Large intestine (tissue), 3 donors: ENCODE data around the gene MEG3. TPM values are rescaled to one million over a fixed set of nuclear protein-coding genes. Genes with fewer than 3 reads are reported as not detected.
"Not testable (repeated sequence)": the region's sequence is repeated elsewhere in the genome, so short reads cannot be mapped to it uniquely, and the experiment has no call there.

Experiments
- DNase-seq, 2 donors: peaks; one replicate each; pipeline versions ENCODE4 v3.0.0 to v3.0.0-alpha.2; 2013
- H3K27ac ChIP-seq: one replicate; pipeline ENCODE4 v1.5.1; 2013; ENCODE audit warnings: low read length
- H3K27me3 ChIP-seq: 2 replicates; pipeline ENCODE4 v1.6.1; 2013; ENCODE audit warnings: low read length; ENCODE audit not compliant: control insufficient read depth, insufficient read depth
- H3K36me3 ChIP-seq: 2 replicates; pipeline ENCODE4 v1.6.1; 2013; ENCODE audit warnings: low read length; ENCODE audit not compliant: control insufficient read depth, insufficient read depth
- H3K4me1 ChIP-seq: one replicate; pipeline ENCODE4 v1.6.1; 2013; ENCODE audit warnings: low read length; ENCODE audit not compliant: control insufficient read depth, insufficient read depth
- H3K4me3 ChIP-seq: one replicate; pipeline ENCODE4 v1.5.1; 2013; ENCODE audit warnings: low read length
- H3K9me3 ChIP-seq: one replicate; pipeline ENCODE4 v1.6.1; 2013; ENCODE audit warnings: mild to moderate bottlenecking, low read depth, low read length, moderate library complexity; ENCODE audit not compliant: control insufficient read depth
- WGBS: methylation state at CpG from one replicate; pipeline ENCODE4 v1.1.5; 2013; ENCODE audit warnings: low lambda C conversion rate; ENCODE audit not compliant: insufficient coverage; 5-methylcytosine and 5-hydroxymethylcytosine counted together
- polyA plus RNA-seq: library from polyadenylated mRNA; unstranded; fragments of 120-200 nt; gene quantifications from one replicate; pipeline ENCODE4 v1.2.1, GENCODE V29; 2013

The MEG3 gene
- polyA plus RNA-seq, 1 donor, result 248 TPM

DNA sequence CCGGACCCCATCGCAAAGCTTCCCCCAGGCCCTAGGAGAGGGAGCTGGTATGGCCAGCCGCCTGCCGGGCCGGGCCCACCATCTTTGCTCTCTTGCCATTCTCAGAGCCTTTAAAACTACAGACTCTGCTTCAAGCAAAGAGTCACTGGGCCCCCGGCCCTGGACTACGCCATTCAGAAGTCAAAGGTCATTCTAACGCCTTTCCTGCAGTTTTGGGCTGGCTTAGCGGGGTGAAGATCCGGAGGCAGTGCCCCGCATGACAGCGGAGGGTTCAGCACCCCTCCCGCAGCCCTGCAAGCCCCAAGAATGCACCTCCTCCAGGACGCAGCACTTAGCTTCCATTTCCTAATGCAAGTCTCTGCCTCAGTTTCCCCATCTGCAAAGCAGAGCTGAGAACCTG is 38.3 kb upstream of the MEG3 start:
- WGBS, result no CpG with 5 or more reads among the region's 14 CpGs
- H3K27ac ChIP-seq, result no peak overlapping the region
- no peaks in the 10 kb centered on the region for H3K9me3 ChIP-seq
- H3K4me1 ChIP-seq, result no peaks in the 10 kb centered on the region
- no peak for DNase-seq
- no peaks in the 10 kb centered on the region for H3K36me3 ChIP-seq
- no peak overlapping the region for H3K4me3 ChIP-seq
- H3K27me3 ChIP-seq, result peaks cover 2% of the 10 kb centered on the region

DNA sequence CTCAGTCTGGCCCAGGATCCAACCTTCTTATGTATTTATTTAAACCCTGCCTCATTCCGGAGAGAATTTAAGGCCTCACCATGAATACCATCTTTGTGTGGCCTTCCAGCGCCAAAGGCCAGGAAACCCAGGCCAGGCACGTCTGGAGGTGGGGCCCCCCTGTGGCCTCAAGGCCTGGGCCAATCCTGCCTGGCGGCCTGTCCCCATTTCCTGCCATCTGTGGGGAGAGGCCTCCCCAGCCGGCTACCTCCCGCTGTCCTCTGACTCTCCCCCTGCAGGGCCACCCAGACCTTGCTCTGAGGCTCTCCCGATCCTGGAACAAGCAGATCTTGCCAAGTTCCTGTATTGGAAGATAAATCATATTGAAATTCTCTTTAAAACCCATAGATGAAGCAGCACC is 37.4 kb upstream of the MEG3 start:
- WGBS, result no CpG with 5 or more reads among the region's 7 CpGs
- Histone ChIP-seq H3K4me1 (no peaks in the 10 kb centered on the region), H3K9me3 (no peaks in the 10 kb centered on the region), H3K27me3 (peaks cover 3% of the 10 kb centered on the region), H3K4me3 (no peak overlapping the region), H3K36me3 (no peaks in the 10 kb centered on the region), H3K27ac (no peak overlapping the region)
- DNase-seq, result no peak

DNA sequence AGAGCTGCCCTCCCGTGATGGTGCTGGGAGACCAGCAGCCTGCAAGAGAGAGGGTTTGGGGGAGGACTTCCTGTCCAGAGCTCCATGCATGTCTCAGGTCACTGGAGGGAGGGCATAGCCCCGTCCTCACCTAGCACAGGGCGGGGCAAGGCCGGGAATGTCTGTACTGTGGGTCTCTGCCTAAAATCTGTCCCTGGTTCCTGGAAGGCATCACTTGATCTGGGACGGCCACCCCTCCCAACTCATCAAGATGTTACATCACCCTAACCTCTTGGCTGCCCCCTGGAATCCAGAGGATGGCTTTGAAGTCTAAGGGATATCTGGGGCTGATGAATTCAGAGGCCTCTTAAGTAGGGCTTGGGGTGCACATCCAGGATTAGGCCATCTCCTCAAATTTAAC is 37.0 kb upstream of the MEG3 start:
- DNase-seq, result no peak
- Histone ChIP-seq H3K9me3 (no peaks in the 10 kb centered on the region), H3K27me3 (peaks cover 3% of the 10 kb centered on the region), H3K27ac (no peak overlapping the region), H3K36me3 (no peaks in the 10 kb centered on the region), H3K4me1 (no peaks in the 10 kb centered on the region), H3K4me3 (no peak overlapping the region)
- no CpG with 5 or more reads among the region's 5 CpGs for WGBS

DNA sequence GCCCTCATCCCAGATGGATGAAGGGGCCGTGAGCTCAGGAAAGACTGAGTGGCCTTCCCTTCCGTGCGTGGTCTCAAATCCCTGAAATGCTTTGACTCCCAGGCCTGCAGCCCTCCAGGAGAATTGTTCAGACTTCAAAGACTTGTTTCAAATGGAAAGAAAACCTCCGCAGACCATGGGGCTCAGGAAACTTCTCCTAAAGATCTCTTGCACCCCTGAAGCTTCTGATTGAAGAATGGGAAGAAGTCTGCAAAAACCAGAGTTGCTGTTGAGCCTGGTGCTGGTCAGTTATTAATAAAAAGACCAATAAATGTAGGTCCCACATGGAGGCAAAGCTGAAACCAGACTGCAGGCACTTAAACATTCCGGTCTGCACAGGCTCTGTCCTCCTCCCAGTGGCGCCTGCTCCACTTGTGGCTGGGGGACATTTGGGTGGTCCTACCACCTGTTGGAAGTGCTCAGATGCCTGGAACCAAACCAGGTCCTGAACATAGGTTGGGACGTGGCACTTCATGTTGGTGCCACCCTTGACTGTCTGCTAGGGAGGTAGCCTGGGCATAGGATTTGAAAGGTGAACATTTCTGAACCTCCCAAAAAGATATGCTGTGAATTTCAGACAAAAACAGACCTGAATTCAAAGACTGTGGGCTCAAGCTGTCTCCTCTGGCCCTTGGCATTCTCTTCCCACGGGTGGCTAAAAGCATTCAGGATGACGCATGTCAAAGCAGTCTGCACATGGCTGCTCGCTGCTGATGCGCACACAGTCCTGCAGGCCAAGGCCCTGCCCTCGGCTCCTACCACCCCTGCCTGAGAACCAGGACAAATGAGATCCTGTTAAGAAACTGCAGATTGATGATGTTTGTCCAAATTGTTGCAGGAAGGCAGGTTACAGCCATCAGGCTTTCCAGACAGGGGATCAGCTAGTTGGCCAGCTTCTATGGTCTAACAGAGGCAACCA is 36.2 kb upstream of the MEG3 start:
- H3K9me3 ChIP-seq, result no peaks in the 10 kb centered on the region
- no peak for DNase-seq
- no peaks in the 10 kb centered on the region for H3K36me3 ChIP-seq
- H3K27me3 ChIP-seq, result peaks cover 3% of the 10 kb centered on the region
- no CpG with 5 or more reads among the region's 12 CpGs for WGBS
- H3K4me1 ChIP-seq, result no peaks in the 10 kb centered on the region
- no peak overlapping the region for H3K27ac ChIP-seq
- H3K4me3 ChIP-seq, result no peak overlapping the region

DNA sequence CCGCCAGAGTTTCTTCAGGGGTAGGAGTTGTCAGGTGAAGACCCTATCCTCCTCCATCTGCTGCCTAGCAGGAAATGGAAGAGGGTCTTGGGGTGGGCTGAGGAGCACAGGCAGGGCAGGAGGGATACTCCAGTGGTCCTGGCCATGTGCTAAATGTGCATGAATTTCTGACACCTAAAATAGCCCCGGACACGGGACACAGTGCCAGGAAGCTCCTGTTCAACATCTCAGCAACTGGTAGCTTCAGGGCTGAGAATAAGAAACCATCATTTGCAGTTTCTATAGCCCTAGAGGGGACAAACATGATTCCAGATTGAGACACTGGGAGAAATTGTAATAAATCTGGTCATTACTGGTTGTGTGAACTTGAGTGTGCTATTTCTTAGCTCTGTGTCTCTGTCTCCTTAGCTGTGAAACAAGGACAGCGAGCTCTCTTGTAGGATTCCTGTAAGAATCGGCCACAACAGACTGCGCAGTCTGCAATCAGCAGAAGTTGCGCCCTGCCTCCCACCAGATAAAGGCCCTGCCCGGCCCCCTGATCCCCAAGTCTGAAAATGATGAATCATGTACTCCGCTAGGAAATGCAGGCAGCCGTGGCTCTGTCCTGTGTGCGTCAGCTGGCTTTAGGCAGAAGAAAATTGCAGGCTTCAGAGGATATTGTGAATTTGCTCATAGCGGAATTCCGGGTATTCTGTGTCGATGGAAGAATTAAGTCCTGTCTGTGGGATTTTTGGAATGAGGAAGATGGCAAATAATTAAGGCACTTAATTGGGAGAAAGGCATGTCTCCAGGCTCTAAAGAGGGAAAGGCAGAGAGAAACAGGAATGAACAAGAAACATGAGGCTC is 35.2 kb upstream of the MEG3 start:
- H3K36me3 ChIP-seq, result no peaks in the 10 kb centered on the region
- H3K9me3 ChIP-seq, result no peaks in the 10 kb centered on the region
- no peak overlapping the region for H3K27ac ChIP-seq
- no peaks in the 10 kb centered on the region for H3K4me1 ChIP-seq
- WGBS, result 100% methylated on average over 2 of the region's 14 CpGs
- H3K27me3 ChIP-seq, result peaks cover 3% of the 10 kb centered on the region
- no peak overlapping the region for H3K4me3 ChIP-seq
- no peak for DNase-seq

DNA sequence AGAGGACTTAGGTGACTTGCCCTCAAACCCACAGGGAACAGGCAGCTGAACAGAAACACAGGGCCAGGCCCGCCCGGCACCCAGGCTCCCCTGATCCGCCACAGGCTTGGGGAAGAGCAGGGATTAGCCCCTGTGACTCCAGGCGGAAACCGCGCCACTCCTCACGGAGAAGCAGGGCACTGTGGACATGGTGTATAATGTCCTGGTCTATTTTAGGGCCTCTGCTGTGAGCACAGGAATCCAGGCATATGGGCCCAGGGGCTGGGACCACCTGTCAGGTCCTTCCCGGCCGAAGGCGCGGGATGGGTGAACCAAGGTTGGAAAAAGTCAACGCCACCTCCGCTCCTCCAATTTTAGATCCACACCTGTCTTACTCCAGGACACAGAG is 34.6 kb upstream of the MEG3 start:
- Histone ChIP-seq H3K9me3 (no peaks in the 10 kb centered on the region), H3K27ac (no peak overlapping the region), H3K27me3 (peaks cover 3% of the 10 kb centered on the region), H3K36me3 (no peaks in the 10 kb centered on the region), H3K4me3 (no peak overlapping the region), H3K4me1 (no peaks in the 10 kb centered on the region)
- no CpG with 5 or more reads among the region's 13 CpGs for WGBS
- no peak for DNase-seq

DNA sequence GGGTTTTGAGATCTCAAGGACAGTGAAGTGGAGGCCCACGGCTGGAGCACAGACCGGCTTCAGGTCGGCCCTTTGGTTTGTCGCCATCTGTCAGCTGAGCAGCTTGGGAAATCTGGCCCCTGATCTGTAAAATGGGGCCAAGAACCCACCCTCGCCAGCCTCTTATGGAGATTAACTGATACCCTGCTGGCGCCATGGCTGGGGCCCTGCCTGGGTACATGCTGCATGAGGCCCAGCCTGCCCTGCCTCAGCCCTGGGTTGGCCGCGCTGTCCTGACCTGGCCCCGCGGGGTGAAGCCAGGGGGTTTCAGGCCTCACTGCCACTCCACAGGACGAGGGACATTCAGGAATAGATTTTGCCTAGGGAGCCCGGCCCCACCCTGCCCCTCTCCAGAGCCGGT is 33.9 kb upstream of the MEG3 start:
- no peak for DNase-seq
- Histone ChIP-seq H3K27ac (no peak overlapping the region), H3K27me3 (peaks cover 3% of the 10 kb centered on the region), H3K4me3 (no peak overlapping the region), H3K36me3 (no peaks in the 10 kb centered on the region), H3K9me3 (no peaks in the 10 kb centered on the region), H3K4me1 (no peaks in the 10 kb centered on the region)
- WGBS, result no CpG with 5 or more reads among the region's 13 CpGs

DNA sequence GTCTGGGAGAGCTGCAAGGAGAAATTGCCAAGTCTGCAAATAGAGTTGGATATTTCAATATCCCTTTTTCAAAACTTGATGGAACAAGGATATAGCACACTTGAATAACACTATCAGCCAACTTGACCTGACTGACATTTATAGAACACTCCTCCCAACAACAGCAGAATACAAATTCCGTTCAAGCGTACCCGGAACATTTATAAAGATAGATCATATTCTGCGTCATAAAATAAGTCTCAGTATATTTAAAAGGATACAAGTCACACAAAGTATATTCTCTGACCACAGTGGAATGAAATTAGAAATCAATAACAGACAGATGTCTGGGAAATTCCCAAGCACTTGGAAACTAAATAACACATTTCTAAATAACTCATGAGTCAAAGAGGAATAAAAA is 29.0 kb upstream of the MEG3 start:
- Histone ChIP-seq H3K9me3 (no peaks in the 10 kb centered on the region), H3K27me3 (peaks cover 3% of the 10 kb centered on the region), H3K36me3 (no peaks in the 10 kb centered on the region), H3K27ac (no peak overlapping the region), H3K4me3 (no peak overlapping the region), H3K4me1 (no peaks in the 10 kb centered on the region)
- no CpG with 5 or more reads among the region's 4 CpGs for WGBS
- DNase-seq, result no peak

DNA sequence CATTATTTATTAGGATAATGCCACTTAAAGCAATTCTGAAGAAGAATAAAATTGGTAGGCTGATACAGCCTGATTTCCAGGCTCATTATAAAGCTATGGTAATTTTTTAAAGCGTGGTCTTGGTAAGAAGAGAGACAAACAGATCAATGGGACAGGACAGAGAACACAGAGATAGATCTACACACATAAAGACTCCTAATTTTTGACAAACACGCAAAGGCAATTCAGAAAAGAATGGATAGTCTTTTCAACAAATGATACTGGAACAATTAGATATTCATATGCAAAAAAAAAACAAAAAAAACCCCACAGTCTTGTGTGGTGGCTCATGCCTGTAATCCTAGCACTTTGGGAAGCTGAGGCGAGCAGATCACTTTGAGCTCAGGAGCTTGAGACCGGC is 25.9 kb upstream of the MEG3 start:
- DNase-seq, result no peak
- Histone ChIP-seq H3K27ac (no peak overlapping the region), H3K27me3 (no peaks in the 10 kb centered on the region)

DNA sequence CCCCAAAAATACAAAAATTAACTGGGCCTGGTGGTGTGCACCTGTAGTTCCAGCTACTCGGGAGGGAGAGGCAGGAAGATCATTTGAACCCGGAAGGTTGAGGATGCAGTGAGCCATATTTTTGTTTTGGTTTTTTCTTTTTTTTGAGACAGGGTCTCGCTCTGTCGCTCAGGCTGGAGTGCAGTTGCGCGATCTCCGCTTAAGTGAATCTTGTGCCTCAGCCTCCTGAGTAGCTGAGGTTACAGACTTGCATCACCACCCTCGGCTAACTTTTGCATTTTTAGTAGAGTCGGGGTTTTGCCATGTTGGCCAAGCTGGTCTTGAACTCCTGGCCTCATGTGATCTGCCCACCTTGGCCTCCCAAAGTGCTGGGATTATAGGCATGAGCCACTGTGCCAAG is 24.5 kb upstream of the MEG3 start:
- H3K4me1 ChIP-seq, H3K9me3 ChIP-seq, H3K4me3 ChIP-seq, H3K36me3 ChIP-seq, H3K27me3 ChIP-seq, DNase-seq, H3K27ac ChIP-seq: not testable (repeated sequence)
- no CpG with 5 or more reads among the region's 9 CpGs for WGBS

More for the DNA sequence above, 25.9 kb upstream of the MEG3 start:
- 90% methylated on average over 3 of the region's 4 CpGs for WGBS
- no peaks in the 10 kb centered on the region for H3K4me1 ChIP-seq
- H3K36me3 ChIP-seq, result no peaks in the 10 kb centered on the region
- H3K9me3 ChIP-seq, result no peaks in the 10 kb centered on the region
- H3K4me3 ChIP-seq, result no peak overlapping the region
